ENCODE data around the gene AMIGO2.

The AMIGO2 gene

GRCh38 chr12:47097276-47097896 is 17.6 kb upstream of the AMIGO2 start:
- no peak for DNase-seq

GRCh38 chr12:47095446-47096236 is 15.9 kb upstream of the AMIGO2 start:
- DNase-seq, result no peak

DNA sequence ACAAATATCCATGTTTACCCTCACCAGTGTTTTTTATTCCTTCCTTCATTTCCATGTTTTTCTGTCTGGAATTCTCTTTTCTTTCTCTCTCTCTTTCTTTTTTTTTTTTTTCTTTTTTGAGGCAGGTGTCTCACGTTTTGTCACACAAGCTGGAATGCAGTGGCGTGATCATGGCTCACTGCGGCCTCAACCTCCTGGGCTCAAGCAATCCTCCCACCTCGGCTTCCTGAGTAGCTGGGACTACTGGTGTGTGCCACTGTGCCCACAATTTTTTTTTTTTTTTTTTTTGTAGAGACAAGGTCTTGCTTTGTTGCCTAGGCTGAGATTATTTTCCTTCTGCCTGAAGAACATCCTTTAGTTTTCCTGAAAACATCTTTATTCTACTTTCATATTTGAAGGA is 15.0 kb upstream of the AMIGO2 start:
- no peak for DNase-seq

GRCh38 chr12:47091009-47091408 is 11.2 kb upstream of the AMIGO2 start:
- no peak for DNase-seq

GRCh38 chr12:47088021-47088944 is 8.5 kb upstream of the AMIGO2 start:
- DNase-seq, result peak; percentile 87

DNA sequence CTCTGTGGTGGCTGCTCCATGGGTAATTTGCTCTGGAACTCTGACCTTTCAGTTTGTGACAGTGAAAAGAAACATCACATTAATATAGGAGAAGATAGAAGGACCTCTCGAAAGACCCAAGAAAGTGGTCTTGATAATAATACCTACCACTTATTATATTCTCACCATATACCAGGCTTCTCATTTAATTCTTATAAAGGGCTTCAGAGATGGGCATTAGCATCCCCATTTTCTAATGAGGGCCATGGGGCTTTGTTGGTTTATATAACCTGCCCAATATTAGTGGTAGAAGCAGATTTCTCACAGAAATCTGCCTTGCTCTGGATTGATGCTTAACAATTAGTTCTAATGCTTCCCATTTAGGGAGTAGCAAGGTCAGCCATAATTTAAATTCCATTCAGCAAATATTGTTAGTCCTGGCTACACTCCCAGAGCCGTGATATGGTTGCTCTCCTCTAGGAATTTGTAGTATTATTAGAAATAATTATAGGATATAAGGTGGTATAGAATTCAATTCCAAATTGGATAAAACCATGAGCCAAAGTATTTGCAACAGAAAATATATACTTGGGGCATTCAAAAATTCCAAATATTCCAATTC is 7.4 kb upstream of the AMIGO2 start:
- peak; percentile 39 for DNase-seq

- peak; percentile 46 for DNase-seq
These were observed 6.1 kb upstream of the AMIGO2 start for GRCh38 chr12:47085815-47086252.

GRCh38 chr12:47084172-47084571 is 4.4 kb upstream of the AMIGO2 start:
- DNase-seq, result no peak

GRCh38 chr12:47082796-47083621 is 3.2 kb upstream of the AMIGO2 start:
- no peak for DNase-seq

- DNase-seq, result no peak
These were observed 2.5 kb upstream of the AMIGO2 start for GRCh38 chr12:47082283-47082682.

DNA sequence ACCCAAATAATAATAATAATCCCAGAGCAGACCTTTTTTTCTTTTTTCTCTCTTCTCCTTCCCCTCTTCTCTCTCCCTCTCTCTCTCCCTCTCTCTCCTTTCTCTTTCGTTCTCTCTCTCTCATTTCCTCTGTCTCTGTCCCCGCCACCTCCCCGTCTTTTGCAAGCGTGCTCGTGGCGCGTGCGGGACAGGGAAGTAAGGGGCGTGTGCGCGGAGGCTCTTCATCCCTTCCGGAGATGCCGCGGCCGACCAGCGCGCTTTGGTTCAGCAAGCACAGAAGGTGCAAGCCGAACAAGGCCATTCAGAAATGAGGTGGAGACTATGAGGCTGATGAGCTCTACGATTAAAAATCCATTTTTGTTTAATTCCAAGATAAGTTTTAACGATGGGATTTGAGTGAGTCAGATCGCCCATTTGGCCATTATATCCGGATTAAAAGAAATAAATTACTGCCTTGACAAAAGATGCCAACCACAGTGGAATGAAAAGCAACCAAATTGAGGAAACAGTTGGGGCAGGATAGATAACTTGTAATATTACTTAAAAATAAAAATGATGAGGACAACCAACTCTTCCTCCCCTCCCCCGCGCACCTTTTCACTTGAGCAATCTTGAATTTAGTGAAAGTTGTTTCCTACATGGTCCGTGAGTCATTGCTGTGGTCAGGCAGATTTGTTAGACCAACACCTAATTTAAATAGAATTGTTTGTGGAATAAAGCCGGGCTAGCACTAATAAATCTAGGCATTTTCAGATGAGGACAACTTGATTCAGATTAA is 1.2 kb upstream of the AMIGO2 start:
- DNase-seq, result no peak

DNA sequence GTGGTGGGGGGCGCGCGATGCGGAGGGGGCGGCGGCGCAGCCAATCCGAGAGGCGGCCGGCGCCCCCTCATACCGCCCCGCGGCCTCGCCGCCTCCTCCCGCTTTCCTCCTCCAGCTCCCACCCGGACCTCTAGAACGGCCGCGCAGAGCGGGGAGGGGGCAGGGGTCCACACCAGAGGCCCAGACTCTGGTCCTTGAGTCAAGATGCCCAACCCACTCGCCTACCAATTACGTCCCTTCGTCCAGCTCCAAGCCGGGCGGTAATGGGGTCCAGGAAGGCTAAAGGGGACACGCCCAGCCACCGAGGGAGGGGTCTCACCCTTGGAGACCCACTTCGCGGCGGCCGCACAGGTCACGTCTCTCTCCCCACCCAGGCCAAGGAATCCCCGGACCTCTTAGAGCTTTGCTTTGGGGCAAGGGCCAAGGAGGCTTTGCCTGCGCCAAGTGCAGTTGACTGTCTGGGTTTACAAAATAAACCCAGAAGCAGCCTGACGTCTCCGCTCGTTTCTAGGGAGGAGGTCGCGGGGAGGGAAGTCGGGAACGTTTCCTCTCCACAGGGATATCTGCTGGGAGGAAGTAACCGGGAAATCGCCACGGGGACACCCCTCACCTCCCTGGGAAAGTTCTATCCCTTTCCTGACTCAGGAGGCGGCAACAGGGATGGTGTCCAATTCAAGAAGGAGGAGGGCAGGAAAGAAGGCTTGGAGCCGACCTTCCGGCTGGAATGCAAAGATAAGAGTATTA is 394 bp upstream of the AMIGO2 start:
- no peak for DNase-seq

DNA sequence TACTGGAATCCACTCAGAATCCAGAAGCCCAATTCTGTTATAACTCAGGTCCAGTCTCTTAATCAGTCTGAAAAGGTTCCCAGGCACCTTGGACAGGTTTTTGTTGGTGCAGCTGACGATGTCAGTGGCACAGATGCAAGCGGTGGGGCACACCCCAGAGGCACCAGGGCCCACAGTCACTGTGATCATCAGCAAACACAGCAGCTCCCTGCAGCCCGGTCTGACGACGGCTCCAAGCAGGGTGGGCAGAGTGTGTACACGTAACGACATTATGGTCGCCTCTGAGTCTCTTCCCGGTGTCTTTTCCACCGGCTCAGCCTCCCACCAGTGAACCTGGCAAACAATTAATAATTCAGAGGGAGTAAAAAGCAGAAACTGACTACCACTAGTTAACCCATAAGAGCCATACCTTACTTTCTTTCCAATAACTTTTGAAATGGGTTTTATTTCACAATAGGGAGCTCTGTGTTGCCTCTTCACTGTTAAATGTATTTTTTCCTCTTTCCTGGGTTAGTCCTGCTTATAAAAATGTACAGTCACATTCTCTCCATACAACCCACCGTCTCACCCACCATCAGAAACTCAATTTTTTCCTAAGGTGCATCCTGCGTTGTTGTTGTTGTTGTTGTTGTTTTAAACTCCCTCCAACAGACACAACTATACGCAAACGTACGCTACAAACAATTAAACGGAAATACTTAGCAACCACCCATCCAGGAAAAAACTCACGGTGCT is 859 bp downstream of the AMIGO2 start:
- DNase-seq, result no peak

GRCh38 chr12:47078086-47078395 is 1.7 kb downstream of the AMIGO2 start:
- no peak for DNase-seq

DNA sequence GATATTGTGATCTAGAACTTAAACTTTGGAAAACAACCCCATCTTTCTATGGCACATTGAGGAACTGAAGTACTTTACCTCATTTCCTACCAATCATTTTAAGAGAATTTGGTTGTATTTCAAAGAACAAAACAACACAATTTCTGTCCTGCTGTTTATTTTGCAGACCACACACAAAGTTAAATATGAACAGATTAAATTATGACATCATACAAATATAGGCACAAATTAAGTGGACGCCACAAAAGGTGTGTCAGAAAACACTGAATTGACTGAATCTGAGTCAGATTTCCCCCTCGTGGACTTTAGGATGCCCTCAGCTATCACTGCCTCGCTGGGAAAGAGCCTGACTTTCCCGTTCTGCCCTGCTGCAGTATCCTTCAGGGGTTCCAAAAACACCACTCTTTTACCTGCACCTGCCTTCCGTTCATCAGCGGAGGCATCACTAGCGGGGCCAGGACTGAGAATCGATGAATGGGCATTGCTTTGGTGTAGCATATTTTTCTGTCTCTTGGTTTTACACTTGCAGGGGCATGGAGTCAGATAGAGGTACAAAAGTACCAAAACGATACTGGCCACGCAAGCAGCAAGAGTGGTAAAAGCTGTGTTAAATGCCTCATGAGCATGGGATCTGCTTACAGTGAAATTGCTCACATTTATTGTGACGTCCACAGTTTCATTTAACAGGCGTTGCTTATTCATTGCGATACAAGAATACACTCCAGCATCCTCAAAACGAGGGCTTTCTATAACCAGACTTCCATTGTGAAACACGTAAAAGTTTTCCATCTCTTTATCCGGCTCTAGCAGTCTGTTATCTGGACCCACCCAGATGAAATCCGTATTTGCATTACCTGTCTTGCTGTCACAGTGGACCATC is 2.3 kb downstream of the AMIGO2 start:
- DNase-seq, result no peak

DNA sequence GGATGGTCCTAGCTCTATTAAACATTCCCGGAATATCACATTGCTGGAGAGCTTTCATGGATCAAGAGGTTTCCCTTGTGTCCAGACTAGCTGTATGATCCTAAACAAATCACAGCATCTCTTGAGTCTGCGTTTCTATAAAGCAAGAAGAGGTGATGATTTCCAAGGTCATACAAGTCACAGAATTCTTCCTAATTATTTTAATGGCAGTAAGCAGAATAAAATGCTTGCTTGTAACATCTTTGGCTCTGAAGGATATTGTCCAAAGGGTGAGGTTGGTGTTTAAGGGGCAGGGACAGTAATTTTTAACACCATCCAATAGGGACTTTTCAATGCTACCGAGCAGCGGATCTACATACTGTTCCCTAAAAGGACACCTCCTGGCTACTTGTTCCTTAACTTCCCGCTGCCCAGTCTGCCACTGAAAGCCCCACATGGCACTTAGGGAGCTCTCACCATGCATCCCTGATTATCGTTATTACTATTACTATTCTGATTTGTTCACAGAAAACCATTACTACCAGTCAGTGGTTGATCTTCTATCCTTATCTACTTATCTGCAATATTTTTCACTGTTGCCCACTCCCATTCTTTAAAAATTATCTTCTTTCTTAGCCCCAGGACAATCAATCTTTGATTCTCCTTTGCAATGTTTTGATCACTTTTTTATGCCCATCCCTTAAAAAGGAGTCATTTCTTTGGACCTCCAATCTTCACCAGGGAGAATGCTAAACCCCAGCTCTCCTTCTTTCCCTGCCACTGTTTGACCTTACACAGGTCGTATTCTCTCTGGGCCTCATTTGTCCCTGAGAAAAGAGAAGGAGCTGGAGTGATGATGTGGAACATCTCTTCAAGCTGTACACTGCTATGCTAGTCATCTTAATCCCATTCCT is 4.3 kb downstream of the AMIGO2 start:
- DNase-seq, result no peak

GRCh38 chr12:47074757-47075156 is 5.0 kb downstream of the AMIGO2 start:
- DNase-seq, result no peak

DNA sequence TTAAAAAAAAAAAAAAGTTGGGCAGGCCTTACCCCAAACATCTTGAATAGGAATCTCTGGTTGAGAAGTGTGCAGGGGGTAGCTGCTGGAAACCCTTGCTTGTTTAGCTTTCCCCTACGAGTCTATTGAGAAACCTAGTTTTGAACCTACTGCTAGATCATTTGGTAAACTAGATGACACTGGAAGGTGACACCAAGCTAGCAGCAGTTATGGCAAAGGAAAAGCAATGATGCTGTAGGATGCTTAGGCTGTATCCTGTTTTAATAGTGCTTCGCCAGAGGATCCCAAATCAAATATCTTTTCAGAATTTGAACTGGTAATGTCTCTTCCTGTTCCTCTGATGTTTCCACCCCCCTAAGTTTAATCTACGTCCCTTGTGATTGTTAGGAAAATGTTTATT is 5.8 kb downstream of the AMIGO2 start:
- DNase-seq, result no peak
